ENCODE data around the gene MESD.

GRCh38 chr15:80932989-80933388 is 56.6 kb downstream of the MESD start:
- TF ChIP-seq CTCF (conservative IDR thresholded peaks at IDR 0.05; ENCODE audit: low read depth, low read length): no peak
- no peak; the same call in 1 of the 2 replicates for TF ChIP-seq POLR2A (IDR thresholded peaks at IDR 0.05; ENCODE audit: low read depth, low read length)

All from IMR-90 (cell line).